NCI-H1694 treated with DMSO at 0.1 percent for 48 hours (cell line): ENCODE measurements around the gene RYR1.
A peak's percentile ranks its signal among the peaks of the same experiment; 100 is the strongest.
"Not testable (repeated sequence)": the region's sequence is repeated elsewhere in the genome, so short reads cannot be mapped to it uniquely, and the experiment has no call there.

Experiments used
- DNase-seq: peaks from one replicate; lab custom pipeline; 2025; lab: John Stamatoyannopoulos, UW

Gene RYR1

GRCh38 chr19:38514812-38515633 is 81.5 kb downstream of the RYR1 start:
- DNase-seq, result peak; percentile 30

GRCh38 chr19:38515896-38516295 is 82.4 kb downstream of the RYR1 start:
- DNase-seq, result no peak

GRCh38 chr19:38516802-38517201 is 83.3 kb downstream of the RYR1 start:
- no peak for DNase-seq

GRCh38 chr19:38517321-38517720 is 83.8 kb downstream of the RYR1 start:
- no peak for DNase-seq

GRCh38 chr19:38517980-38518379 is 84.5 kb downstream of the RYR1 start:
- not testable (repeated sequence) for DNase-seq

- no peak for DNase-seq
These were observed 85.7 kb downstream of the RYR1 start for GRCh38 chr19:38519168-38519567.

- DNase-seq, result no peak
These were observed 86.5 kb downstream of the RYR1 start for GRCh38 chr19:38519988-38520387.

GRCh38 chr19:38522915-38523314 is 89.4 kb downstream of the RYR1 start:
- DNase-seq, result no peak

GRCh38 chr19:38523319-38523718 is 89.8 kb downstream of the RYR1 start:
- DNase-seq, result no peak

- DNase-seq, result no peak
These were observed 90.9 kb downstream of the RYR1 start for GRCh38 chr19:38524369-38524768.

GRCh38 chr19:38524994-38525634 is 91.6 kb downstream of the RYR1 start:
- DNase-seq, result no peak

GRCh38 chr19:38526430-38526829 is 92.9 kb downstream of the RYR1 start:
- no peak for DNase-seq

GRCh38 chr19:38527466-38528136 is 94.1 kb downstream of the RYR1 start:
- DNase-seq, result no peak

GRCh38 chr19:38528213-38528755 is 94.8 kb downstream of the RYR1 start:
- DNase-seq, result no peak

- DNase-seq, result no peak
These were observed 95.4 kb downstream of the RYR1 start for GRCh38 chr19:38528931-38529330.

- DNase-seq, result no peak
These were observed 98.0 kb downstream of the RYR1 start for GRCh38 chr19:38531515-38531914.

- DNase-seq, result no peak
These were observed 99.4 kb downstream of the RYR1 start for GRCh38 chr19:38532939-38533338.

- no peak for DNase-seq
These were observed 101.1 kb downstream of the RYR1 start for GRCh38 chr19:38534574-38534973.

GRCh38 chr19:38535212-38535611 is 101.7 kb downstream of the RYR1 start:
- DNase-seq, result no peak

GRCh38 chr19:38537071-38537936 is 103.8 kb downstream of the RYR1 start:
- no peak for DNase-seq

- no peak for DNase-seq
These were observed 104.9 kb downstream of the RYR1 start for GRCh38 chr19:38538386-38538785.
